Hepatocyte (in vitro differentiated cells): ENCODE data around the gene LYSMD4.

Experiments
- EZH2 ChIP-seq: fragments of 200-600 bp; sonication (generic); IDR thresholded peaks from 2 replicates; pipeline ENCODE4 v1.6.1; 2016; ENCODE audit warnings: antibody characterized with exemption, mild to moderate bottlenecking, borderline replicate concordance
- EZH2phosphoT487 ChIP-seq: fragments of 200-600 bp; sonication (generic); IDR thresholded peaks from one replicate; pipeline ENCODE4 v1.6.1; 2018; ENCODE audit warnings: antibody characterized with exemption, mild to moderate bottlenecking, low read depth, moderate library complexity; ENCODE audit not compliant: unreplicated experiment, severe bottlenecking
- TF ChIP-seq, protein P1 (sequence below): fragments of 200-600 bp; sonication (generic); IDR thresholded peaks from 2 replicates; pipeline ENCODE4 v1.5.1; 2016; ENCODE audit warnings: antibody characterized with exemption, mild to moderate bottlenecking; ENCODE audit not compliant: poor library complexity

GRCh38 chr15:99681990-99682389 lies 51.2 kb downstream of the LYSMD4 start:
- TF ChIP-seq EZH2 = no peak
- TF ChIP-seq, protein P1, sequence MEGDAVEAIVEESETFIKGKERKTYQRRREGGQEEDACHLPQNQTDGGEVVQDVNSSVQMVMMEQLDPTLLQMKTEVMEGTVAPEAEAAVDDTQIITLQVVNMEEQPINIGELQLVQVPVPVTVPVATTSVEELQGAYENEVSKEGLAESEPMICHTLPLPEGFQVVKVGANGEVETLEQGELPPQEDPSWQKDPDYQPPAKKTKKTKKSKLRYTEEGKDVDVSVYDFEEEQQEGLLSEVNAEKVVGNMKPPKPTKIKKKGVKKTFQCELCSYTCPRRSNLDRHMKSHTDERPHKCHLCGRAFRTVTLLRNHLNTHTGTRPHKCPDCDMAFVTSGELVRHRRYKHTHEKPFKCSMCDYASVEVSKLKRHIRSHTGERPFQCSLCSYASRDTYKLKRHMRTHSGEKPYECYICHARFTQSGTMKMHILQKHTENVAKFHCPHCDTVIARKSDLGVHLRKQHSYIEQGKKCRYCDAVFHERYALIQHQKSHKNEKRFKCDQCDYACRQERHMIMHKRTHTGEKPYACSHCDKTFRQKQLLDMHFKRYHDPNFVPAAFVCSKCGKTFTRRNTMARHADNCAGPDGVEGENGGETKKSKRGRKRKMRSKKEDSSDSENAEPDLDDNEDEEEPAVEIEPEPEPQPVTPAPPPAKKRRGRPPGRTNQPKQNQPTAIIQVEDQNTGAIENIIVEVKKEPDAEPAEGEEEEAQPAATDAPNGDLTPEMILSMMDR = no peak
- TF ChIP-seq EZH2phosphoT487 = no peak
